Measurements from ENCODE around the gene FAIM2.

- TF ChIP-seq CTCF (conservative IDR thresholded peaks at IDR 0.05; ENCODE audit: low read depth in 2 of 2) (no peak), POLR2AphosphoS5 (IDR thresholded peaks at IDR 0.05; ENCODE audit: low read depth) (no peak)
These were observed 28.9 kb upstream of the FAIM2 start for GRCh38 chr12:49932533-49933130.

Data from GM23338 (cell line).